SK-N-SH (cell line): ENCODE data around the gene NIT1. TPM values are rescaled to one million over a fixed set of nuclear protein-coding genes. Genes with fewer than 3 reads are reported as not detected.
"Not testable (repeated sequence)": the region's sequence is repeated elsewhere in the genome, so short reads cannot be mapped to it uniquely, and the experiment has no call there.

ENCODE experiments used
- CTCF ChIA-PET: fragments of 300-600, 350-600 bp; formaldehyde crosslinking; extraction: SDS; loops from one replicate; lab custom pipeline; 2021; lab: Yijun Ruan, JAX
- POLR2A ChIA-PET: fragments of 350-600 bp; sonication (Branson Sonifier 250); formaldehyde crosslinking; extraction: SDS; loops from one replicate; lab custom pipeline; 2020; ENCODE audit warnings: antibody characterized with exemption, inconsistent platforms; lab: Yijun Ruan, JAX
- DNase-seq: peaks from one replicate; pipeline ENCODE4 v3.0.0; 2012
- H2AFZ ChIP-seq: fragments of 200-600 bp; sonication (generic); 2 replicates; pipeline ENCODE4 v1.8.1; 2016; ENCODE audit warnings: antibody characterized with exemption, mild to moderate bottlenecking, low read depth
- H3F3A ChIP-seq: fragments of 200-600 bp; sonication (generic); replicated peaks from 2 replicates; pipeline ENCODE3; 2016; ENCODE audit warnings: antibody characterized with exemption, mild to moderate bottlenecking; ENCODE audit not compliant: insufficient read depth
- H3K27ac ChIP-seq, 2 experiments: fragments of 200-500 bp in 1 of 2; fragments of 200-600 bp in 1 of 2; sonication (Bioruptor generic) in 1 of 2; sonication (generic), shearing (Covaris generic) in 1 of 2; 2 replicates each; pipeline versions ENCODE4 v1.5.1 to v1.6.1; 2014 to 2016; ENCODE audit warnings: low read depth in 2 of 2, inconsistent platforms in 1 of 2, low read length in 1 of 2, mild to moderate bottlenecking in 1 of 2, mixed read lengths in 1 of 2
- H3K27me3 ChIP-seq: fragments of 200-600 bp; sonication (generic), shearing (Covaris generic); 2 replicates; pipeline ENCODE4 v1.6.1; 2016; ENCODE audit warnings: mixed run types; ENCODE audit not compliant: insufficient read depth
- H3K36me3 ChIP-seq, 2 experiments: fragments of 200-500 bp in 1 of 2; fragments of 200-600 bp in 1 of 2; sonication (Bioruptor generic) in 1 of 2; sonication (generic) in 1 of 2; replicated peaks in 1 of 2; 2 replicates each; pipeline versions ENCODE3 to v1.5.1; 2014 to 2016; ENCODE audit warnings: low read length in 1 of 2, mild to moderate bottlenecking in 1 of 2; ENCODE audit not compliant: insufficient read depth in 2 of 2, control insufficient read depth in 1 of 2
- H3K4me1 ChIP-seq, 2 experiments: fragments of 200-500 bp in 1 of 2; fragments of 200-600 bp in 1 of 2; sonication (Bioruptor generic) in 1 of 2; sonication (generic), shearing (Covaris generic) in 1 of 2; 2 replicates each; pipeline versions ENCODE4 v1.5.1 to v1.6.1; 2014 to 2016; ENCODE audit warnings: low read depth in 1 of 2, low read length in 1 of 2, mixed run types in 1 of 2; ENCODE audit not compliant: insufficient read depth in 2 of 2, control insufficient read depth in 1 of 2
- H3K4me2 ChIP-seq: fragments of 200-600 bp; sonication (generic), shearing (Covaris generic); 2 replicates; pipeline ENCODE4 v1.6.1; 2017; ENCODE audit warnings: mixed run types
- H3K4me3 ChIP-seq, 2 experiments: fragments of 200-500 bp in 1 of 2; fragments of 200-600 bp in 1 of 2; sonication (Bioruptor generic) in 1 of 2; sonication (generic), shearing (Covaris generic) in 1 of 2; 2 replicates each; pipeline versions ENCODE4 v1.5.1 to v1.8.1; 2014 to 2016; ENCODE audit warnings: low read depth in 2 of 2, inconsistent platforms in 1 of 2, low read length in 1 of 2, mild to moderate bottlenecking in 1 of 2, mixed read lengths in 1 of 2, moderate library complexity in 1 of 2
- H3K79me2 ChIP-seq: fragments of 200-600 bp; sonication (generic); 2 replicates; pipeline ENCODE4 v1.8.1; 2017; ENCODE audit warnings: mild to moderate bottlenecking; ENCODE audit not compliant: insufficient read depth
- H3K9ac ChIP-seq: fragments of 200-600 bp; sonication (generic); 2 replicates; pipeline ENCODE4 v1.6.1; 2017; ENCODE audit warnings: mixed run types
- H3K9me2 ChIP-seq: fragments of 200-600 bp; sonication (generic); 2 replicates; pipeline ENCODE4 v1.6.1; 2017; ENCODE audit warnings: mixed run types
- H3K9me3 ChIP-seq: fragments of 200-600 bp; sonication (generic); 2 replicates; pipeline ENCODE4 v1.6.1; 2017; ENCODE audit warnings: mixed run types, mild to moderate bottlenecking, moderate library complexity
- H4K20me1 ChIP-seq: fragments of 200-600 bp; sonication (generic); 2 replicates; pipeline ENCODE4 v1.6.1; 2017; ENCODE audit warnings: mild to moderate bottlenecking, mixed run types; ENCODE audit not compliant: insufficient read depth
- ELF1 ChIP-seq: IDR thresholded peaks from 2 replicates; pipeline ENCODE4 v1.4.0; 2012
- EZH2phosphoT487 ChIP-seq: fragments of 200-600 bp; sonication (generic); IDR thresholded peaks from 2 replicates; pipeline ENCODE4 v1.6.1; 2017; ENCODE audit warnings: low read depth, mixed run types, mild to moderate bottlenecking, antibody characterized with exemption, moderate library complexity, borderline replicate concordance
- FOXJ3 ChIP-seq: sonication (generic); formaldehyde crosslinking; IDR thresholded peaks from 2 replicates; pipeline ENCODE4 v1.5.1; 2020; ENCODE audit warnings: mild to moderate bottlenecking, missing genetic modification reagents
- GATA2 ChIP-seq: sonication (generic); formaldehyde crosslinking; IDR thresholded peaks from 2 replicates; pipeline ENCODE4 v1.5.0; 2020; ENCODE audit warnings: mild to moderate bottlenecking, missing genetic modification reagents
- MXI1 ChIP-seq: IDR thresholded peaks from 2 replicates; pipeline ENCODE4 v1.6.1; 2012; ENCODE audit warnings: mild to moderate bottlenecking, low read depth, low read length, improper control_type of control experiment
- NFIC ChIP-seq: IDR thresholded peaks from 2 replicates; pipeline ENCODE4 v1.4.0; 2012; ENCODE audit warnings: borderline replicate concordance
- POLR2AphosphoS5 ChIP-seq: IDR thresholded peaks from 2 replicates; pipeline ENCODE4 v1.6.1; 2012; ENCODE audit warnings: low read depth, low read length
- RCOR1 ChIP-seq: fragments of 150-350 bp; IDR thresholded peaks from 2 replicates; pipeline ENCODE4 v1.6.1; 2017; ENCODE audit warnings: antibody characterized with exemption, low read length
- RFX5 ChIP-seq: IDR thresholded peaks from 2 replicates; pipeline ENCODE4 v1.6.1; 2012; ENCODE audit warnings: mild to moderate bottlenecking, improper control_type of control experiment, low read length
- SMC3 ChIP-seq: IDR thresholded peaks from 2 replicates; pipeline ENCODE4 v1.6.1; 2012; ENCODE audit warnings: low read depth, low read length, improper control_type of control experiment
- TCF12 ChIP-seq: IDR thresholded peaks from 2 replicates; pipeline ENCODE4 v1.4.0; 2012
- USF2 ChIP-seq: fragments of 150-350 bp; IDR thresholded peaks from 2 replicates; pipeline ENCODE4 v1.6.1; 2017; ENCODE audit warnings: antibody characterized with exemption, low read length, low read depth, borderline replicate concordance
- WGBS: methylation state at CpG from one replicate; pipeline ENCODE4 v1.1.6; 2017; ENCODE audit warnings: low lambda C conversion rate; 5-methylcytosine and 5-hydroxymethylcytosine counted together
- polyA plus RNA-seq, 3 experiments: library from polyadenylated mRNA; depleted of rRNA; stranded (reverse); fragments of >200 nt; gene quantifications; 2 replicates each; pipeline ENCODE4 v1.2.3, GENCODE V29; 2012
- TF ChIP-seq, protein P1 (sequence below): IDR thresholded peaks from 2 replicates; pipeline ENCODE4 v1.4.0; 2012; ENCODE audit warnings: low read depth

NIT1 gene
- polyA plus RNA-seq, 1 of the 3 experiments (the other 2 are of a cell fraction) = 38.7 TPM

GRCh38 chr1:161115132-161115711, 2.7 kb upstream of the NIT1 start (continued):
- TF ChIP-seq GATA2 = no peak
- no peak for TF ChIP-seq SMC3
- TF ChIP-seq USF2 = no peak
- TF ChIP-seq FOXJ3 (CRISPR knock-in tag) = no peak
- TF ChIP-seq MXI1 = no peak
- no peak for TF ChIP-seq RCOR1
- TF ChIP-seq ELF1 = no peak
- no peak for TF ChIP-seq EZH2phosphoT487
- TF ChIP-seq TCF12 = peak; percentile 76
- peak; percentile 59; the same call in 1 of the 2 replicates for TF ChIP-seq NFIC
- TF ChIP-seq POLR2AphosphoS5 = peak; percentile 29; the same call in 1 of the 2 replicates
- TF ChIP-seq RFX5 = no peak
- TF ChIP-seq, protein P1, sequence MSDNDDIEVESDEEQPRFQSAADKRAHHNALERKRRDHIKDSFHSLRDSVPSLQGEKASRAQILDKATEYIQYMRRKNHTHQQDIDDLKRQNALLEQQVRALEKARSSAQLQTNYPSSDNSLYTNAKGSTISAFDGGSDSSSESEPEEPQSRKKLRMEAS = peak; percentile 50; the same call in 1 of the 2 replicates

GRCh38 chr1:161115961-161116360, 1.9 kb upstream of the NIT1 start:
- 95% methylated on average over 6 of the region's 6 CpGs for WGBS
- H2AFZ ChIP-seq, POLR2A ChIA-PET, H3K9me3 ChIP-seq, H3K9ac ChIP-seq, H3K4me3 ChIP-seq, H3K9me2 ChIP-seq, DNase-seq, H3K27me3 ChIP-seq: not testable (repeated sequence)
- Histone ChIP-seq H3K27ac (peak overlapping the region in 1 of 2 experiments; percentile 45; a peak in 2 of 4 replicates), H3K4me2 (peak overlapping the region; percentile 92), H4K20me1 (peaks cover 45% of the 10 kb centered on the region), H3K4me1 (peaks cover 22 to 25% of the 10 kb centered on the region in 2 experiments; a peak in 3 of 4 replicates), H3K36me3 (peaks cover 17 to 21% of the 10 kb centered on the region in 2 experiments), H3K79me2 (peaks cover 86% of the 10 kb centered on the region), H3F3A (peaks cover 15% of the 10 kb centered on the region)
- CTCF ChIA-PET = interaction anchor here (0.7 to 1.6 kb wide), 2 partner anchors 16 to 18 kb away, joined by 3 to 5 read pairs; partner anchors contain the start of gene KLHDC9
